GM23248 (cell line): ENCODE measurements around the gene FCN1. TPM values are rescaled to one million over a fixed set of nuclear protein-coding genes. Genes with fewer than 3 reads are reported as not detected.

Source experiments
- DNase-seq: peaks from one replicate; pipeline ENCODE4 v3.0.0-alpha.2; 2015
- H2AFZ ChIP-seq: fragments of 200-600 bp; sonication (generic); 2 replicates; pipeline ENCODE4 v1.6.1; 2016; ENCODE audit warnings: antibody characterized with exemption
- H3F3A ChIP-seq: fragments of 200-600 bp; sonication (generic); 2 replicates; pipeline ENCODE4 v1.6.1; 2016; ENCODE audit warnings: mild to moderate bottlenecking, antibody characterized with exemption, mixed run types; ENCODE audit not compliant: insufficient read depth
- H3K27ac ChIP-seq: fragments of 200-600 bp; sonication (generic); 2 replicates; pipeline ENCODE4 v1.5.1; 2016; ENCODE audit warnings: mild to moderate bottlenecking
- H3K27me3 ChIP-seq: fragments of 200-600 bp; sonication (generic); replicated peaks from 2 replicates; pipeline ENCODE4 v1.6.1; 2016; ENCODE audit warnings: mild to moderate bottlenecking; ENCODE audit not compliant: insufficient read depth
- H3K36me3 ChIP-seq: fragments of 200-600 bp; sonication (generic); 2 replicates; pipeline ENCODE4 v1.6.1; 2016; ENCODE audit warnings: low read depth, mild to moderate bottlenecking
- H3K4me1 ChIP-seq: fragments of 200-600 bp; sonication (generic); 2 replicates; pipeline ENCODE4 v1.6.1; 2016; ENCODE audit warnings: mild to moderate bottlenecking; ENCODE audit not compliant: insufficient read depth
- H3K4me2 ChIP-seq: fragments of 200-600 bp; sonication (generic); one replicate; pipeline ENCODE4 v1.6.1; 2016; ENCODE audit warnings: mild to moderate bottlenecking; ENCODE audit not compliant: unreplicated experiment
- H3K4me3 ChIP-seq: fragments of 200-600 bp; sonication (generic); 2 replicates; pipeline ENCODE4 v1.5.1; 2016; ENCODE audit warnings: mild to moderate bottlenecking
- H3K79me2 ChIP-seq: fragments of 200-600 bp; sonication (generic); 2 replicates; pipeline ENCODE4 v1.6.1; 2016; ENCODE audit warnings: mild to moderate bottlenecking; ENCODE audit not compliant: insufficient read depth
- H3K9ac ChIP-seq: fragments of 200-600 bp; sonication (generic); 2 replicates; pipeline ENCODE4 v1.6.1; 2016; ENCODE audit warnings: mild to moderate bottlenecking
- H3K9me2 ChIP-seq: fragments of 200-600 bp; sonication (generic); 2 replicates; pipeline ENCODE4 v1.6.1; 2016; ENCODE audit warnings: mixed run types, mild to moderate bottlenecking, moderate library complexity; ENCODE audit not compliant: insufficient read depth
- H3K9me3 ChIP-seq: fragments of 200-600 bp; sonication (generic); one replicate; pipeline ENCODE4 v1.6.1; 2017; ENCODE audit warnings: low read depth
- H4K20me1 ChIP-seq: fragments of 200-600 bp; sonication (generic); 2 replicates; pipeline ENCODE4 v1.6.0; 2016; ENCODE audit not compliant: insufficient read depth
- EZH2 ChIP-seq: fragments of 200-600 bp; sonication (generic); IDR thresholded peaks from 2 replicates; pipeline ENCODE4 v1.6.1; 2018; ENCODE audit warnings: antibody characterized with exemption, mild to moderate bottlenecking; ENCODE audit not compliant: insufficient read depth, poor library complexity, severe bottlenecking
- EZH2phosphoT487 ChIP-seq: fragments of 200-600 bp; sonication (generic); IDR thresholded peaks from 2 replicates; pipeline ENCODE4 v1.6.1; 2018; ENCODE audit warnings: antibody characterized with exemption, moderate library complexity, mild to moderate bottlenecking, low read depth; ENCODE audit not compliant: insufficient read depth
- WGBS, 2 experiments: methylation state at CpG; one replicate each; pipeline ENCODE4 v1.1.6; 2015 to 2017; ENCODE audit warnings: low lambda C conversion rate in 2 of 2, low coverage in 1 of 2; ENCODE audit errors: missing lambda C conversion rate in 2 of 2; 5-methylcytosine and 5-hydroxymethylcytosine counted together
- in situ Hi-C: fragments of 300-500 bp; cut with MboI; formaldehyde crosslinking; loops from 2 replicates; pipeline ENCODE4 v1.15.0; 2020
- polyA plus RNA-seq: library from polyadenylated mRNA; unstranded; fragments of >200 nt; fragmentation: Nextera tagmentation; extraction: Ambion mirVana; gene quantifications from 2 replicates; pipeline ENCODE4 v1.2.1, GENCODE V29; 2016
- total RNA-seq: library from RNA; depleted of rRNA; stranded (reverse); fragments of >200 nt; shearing (Covaris generic); gene quantifications from 2 replicates; pipeline ENCODE4 v1.2.3, GENCODE V29; 2014

FCN1 gene
- total and polyA plus RNA-seq, 2 experiments from 2014 or later = not detected

GRCh38 chr9:134955801-134956200, 38.1 kb upstream of the FCN1 start:
- no peak overlapping the region for H3K4me3 ChIP-seq
- no peaks in the 10 kb centered on the region for H4K20me1 ChIP-seq
- no peaks in the 10 kb centered on the region for H3F3A ChIP-seq
- H3K79me2 ChIP-seq = no peaks in the 10 kb centered on the region
- no peak overlapping the region for H3K9ac ChIP-seq
- WGBS, 2 experiments = 35 to 45% methylated on average over 7 of the region's 7 CpGs
- peaks cover 8% of the 10 kb centered on the region; the same call in 1 of the 2 replicates for H3K27me3 ChIP-seq
- H3K9me2 ChIP-seq = no peaks in the 10 kb centered on the region
- no peaks in the 10 kb centered on the region for H3K9me3 ChIP-seq
- no peak for DNase-seq
- no peaks in the 10 kb centered on the region for H3K4me1 ChIP-seq
- H3K27ac ChIP-seq = no peak overlapping the region
- in situ Hi-C loops = no loop called here
- H2AFZ ChIP-seq = no peak overlapping the region
- TF ChIP-seq EZH2 = no peak
- TF ChIP-seq EZH2phosphoT487 = no peak
- no peak overlapping the region for H3K4me2 ChIP-seq
- H3K36me3 ChIP-seq = no peaks in the 10 kb centered on the region

GRCh38 chr9:134955156-134955555, 37.4 kb upstream of the FCN1 start:
- H2AFZ ChIP-seq = no peak overlapping the region
- in situ Hi-C loops = no loop called here
- TF ChIP-seq EZH2 (no peak), EZH2phosphoT487 (no peak)
- no peak for DNase-seq
- no peak overlapping the region for H3K4me2 ChIP-seq
- peaks cover 8% of the 10 kb centered on the region; the same call in 1 of the 2 replicates for H3K27me3 ChIP-seq
- H3F3A ChIP-seq = no peaks in the 10 kb centered on the region
- no peaks in the 10 kb centered on the region for H3K79me2 ChIP-seq
- H3K9me2 ChIP-seq = no peaks in the 10 kb centered on the region
- no peaks in the 10 kb centered on the region for H4K20me1 ChIP-seq
- no peaks in the 10 kb centered on the region for H3K4me1 ChIP-seq
- H3K36me3 ChIP-seq = no peaks in the 10 kb centered on the region
- WGBS, 2 experiments = 67 to 89% methylated on average over 1 of the region's 1 CpG
- H3K9ac ChIP-seq = no peak overlapping the region
- H3K4me3 ChIP-seq = no peak overlapping the region
- H3K9me3 ChIP-seq = no peaks in the 10 kb centered on the region
- H3K27ac ChIP-seq = no peak overlapping the region

- Histone ChIP-seq H3K79me2 (no peaks in the 10 kb centered on the region), H3K4me1 (no peaks in the 10 kb centered on the region), H3K4me2 (no peak overlapping the region), H3K4me3 (no peak overlapping the region), H3F3A (no peaks in the 10 kb centered on the region), H3K9me3 (no peaks in the 10 kb centered on the region), H3K9me2 (no peaks in the 10 kb centered on the region), H3K9ac (no peak overlapping the region), H3K27ac (no peak overlapping the region), H3K27me3 (peaks cover 8% of the 10 kb centered on the region; the same call in 1 of the 2 replicates), H4K20me1 (no peaks in the 10 kb centered on the region), H2AFZ (no peak overlapping the region), H3K36me3 (no peaks in the 10 kb centered on the region)
- no peak for DNase-seq
- TF ChIP-seq EZH2phosphoT487 (no peak), EZH2 (no peak)
- in situ Hi-C loops = no loop called here
- WGBS, 2 experiments = 50 to 69% methylated on average over 1 of the region's 1 CpG
Measured at GRCh38 chr9:134951994-134952393, 34.3 kb upstream of the FCN1 start.

GRCh38 chr9:134951461-134951860, 33.7 kb upstream of the FCN1 start:
- no peaks in the 10 kb centered on the region for H3K36me3 ChIP-seq
- no peak for DNase-seq
- H2AFZ ChIP-seq = no peak overlapping the region
- no peaks in the 10 kb centered on the region for H3K4me1 ChIP-seq
- H3K4me3 ChIP-seq = no peak overlapping the region
- H3K9me2 ChIP-seq = no peaks in the 10 kb centered on the region
- no peak overlapping the region for H3K4me2 ChIP-seq
- peaks cover 12% of the 10 kb centered on the region for H3K27me3 ChIP-seq
- H4K20me1 ChIP-seq = no peaks in the 10 kb centered on the region
- no peak overlapping the region for H3K27ac ChIP-seq
- H3K79me2 ChIP-seq = no peaks in the 10 kb centered on the region
- TF ChIP-seq EZH2 (no peak), EZH2phosphoT487 (no peak)
- in situ Hi-C loops = no loop called here
- WGBS, 2 experiments = 66 to 73% methylated on average over 11 of the region's 11 CpGs
- no peaks in the 10 kb centered on the region for H3K9me3 ChIP-seq
- no peaks in the 10 kb centered on the region for H3F3A ChIP-seq
- H3K9ac ChIP-seq = no peak overlapping the region
